Osteoblast (primary cell): ENCODE measurements around the gene PLEKHA6. TPM values are rescaled to one million over a fixed set of nuclear protein-coding genes. Genes with fewer than 3 reads are reported as not detected.

Experiments used
- DNase-seq: peaks from one replicate; pipeline ENCODE4 v3.0.0; 2011; ENCODE audit warnings: low spot score, mixed read lengths; ENCODE audit not compliant: insufficient read length; ENCODE audit errors: missing footprints
- H2AFZ ChIP-seq: 2 replicates; pipeline ENCODE4 v1.6.0; 2011; ENCODE audit warnings: mild to moderate bottlenecking, low read length
- H3K27ac ChIP-seq: 2 replicates; pipeline ENCODE4 v1.5.1; 2011; ENCODE audit warnings: mild to moderate bottlenecking, low read depth, low read length, moderate library complexity
- H3K27me3 ChIP-seq: 2 replicates; pipeline ENCODE4 v1.6.0; 2012; ENCODE audit warnings: mild to moderate bottlenecking, control low read depth, inconsistent platforms, low read length, moderate library complexity; ENCODE audit not compliant: insufficient read depth
- H3K36me3 ChIP-seq: 2 replicates; pipeline ENCODE4 v1.5.1; 2011; ENCODE audit warnings: mild to moderate bottlenecking, low read length, control low read depth, moderate library complexity; ENCODE audit not compliant: insufficient read depth
- H3K4me1 ChIP-seq: 2 replicates; pipeline ENCODE4 v1.5.1; 2011; ENCODE audit warnings: mild to moderate bottlenecking, low read length, control low read depth, moderate library complexity; ENCODE audit not compliant: insufficient read depth
- H3K4me2 ChIP-seq: 2 replicates; pipeline ENCODE4 v1.6.0; 2011; ENCODE audit warnings: mild to moderate bottlenecking, low read length; ENCODE audit not compliant: insufficient read depth
- H3K4me3 ChIP-seq: fragments of 200-600 bp; sonication (generic); 3 replicates; pipeline ENCODE4 v1.5.1; 2012; ENCODE audit warnings: mild to moderate bottlenecking, low read length, inconsistent platforms; ENCODE audit not compliant: insufficient read depth
- H3K79me2 ChIP-seq: 2 replicates; pipeline ENCODE4 v1.6.0; 2012; ENCODE audit warnings: mild to moderate bottlenecking, low read length, control low read depth, inconsistent platforms; ENCODE audit not compliant: insufficient read depth
- H3K9me3 ChIP-seq: 2 replicates; pipeline ENCODE4 v1.5.1; 2011; ENCODE audit warnings: low read depth, low read length, control low read depth
- H4K20me1 ChIP-seq: 2 replicates; pipeline ENCODE4 v1.6.0; 2012; ENCODE audit warnings: mild to moderate bottlenecking, low read length, control low read depth; ENCODE audit not compliant: insufficient read depth
- total RNA-seq: library from RNA; depleted of rRNA; stranded (reverse); fragments of >200 nt; gene quantifications from 2 replicates; pipeline ENCODE4 v1.2.3, GENCODE V29; 2012
- TF ChIP-seq, protein P1 (sequence below): IDR thresholded peaks from 2 replicates; pipeline ENCODE4 v1.5.1; 2011; ENCODE audit warnings: mild to moderate bottlenecking, low read depth, low read length, moderate library complexity; ENCODE audit errors: extremely low read depth

Gene PLEKHA6
- total RNA-seq, 1 donor: 0.36 TPM

DNA sequence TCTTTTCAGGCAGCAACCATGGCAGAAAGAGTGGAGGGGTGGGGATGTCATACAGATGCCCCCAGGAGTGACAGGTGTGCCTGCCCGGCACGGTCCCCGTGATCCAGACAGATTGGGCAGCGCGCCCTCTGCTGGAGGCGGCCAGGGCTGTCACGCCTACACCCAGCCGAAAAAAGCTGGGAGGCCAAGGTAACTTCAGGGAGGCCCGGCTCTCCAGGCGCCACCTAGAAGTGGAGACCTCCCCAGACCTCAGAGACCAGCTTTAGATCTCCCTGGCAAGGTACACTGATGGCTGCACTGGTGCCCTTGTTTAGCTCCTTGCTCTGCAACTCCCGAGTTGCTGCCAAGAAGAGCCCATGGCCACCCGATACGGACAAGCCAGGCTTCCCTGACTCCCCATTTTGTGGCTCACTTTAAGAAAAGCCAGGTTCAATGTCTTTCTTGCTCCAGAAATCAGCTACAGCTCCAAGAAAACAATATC is 152.6 kb downstream of the PLEKHA6 start:
- Histone ChIP-seq H4K20me1 (no peaks in the 10 kb centered on the region), H3K9me3 (no peaks in the 10 kb centered on the region), H3K27me3 (peaks cover 56% of the 10 kb centered on the region), H3K79me2 (no peaks in the 10 kb centered on the region), H3K4me3 (no peak overlapping the region), H3K36me3 (no peaks in the 10 kb centered on the region), H3K4me1 (no peaks in the 10 kb centered on the region), H3K4me2 (no peak overlapping the region), H3K27ac (no peak overlapping the region), H2AFZ (no peak overlapping the region)
- DNase-seq: peak; percentile 96
- TF ChIP-seq, protein P1, sequence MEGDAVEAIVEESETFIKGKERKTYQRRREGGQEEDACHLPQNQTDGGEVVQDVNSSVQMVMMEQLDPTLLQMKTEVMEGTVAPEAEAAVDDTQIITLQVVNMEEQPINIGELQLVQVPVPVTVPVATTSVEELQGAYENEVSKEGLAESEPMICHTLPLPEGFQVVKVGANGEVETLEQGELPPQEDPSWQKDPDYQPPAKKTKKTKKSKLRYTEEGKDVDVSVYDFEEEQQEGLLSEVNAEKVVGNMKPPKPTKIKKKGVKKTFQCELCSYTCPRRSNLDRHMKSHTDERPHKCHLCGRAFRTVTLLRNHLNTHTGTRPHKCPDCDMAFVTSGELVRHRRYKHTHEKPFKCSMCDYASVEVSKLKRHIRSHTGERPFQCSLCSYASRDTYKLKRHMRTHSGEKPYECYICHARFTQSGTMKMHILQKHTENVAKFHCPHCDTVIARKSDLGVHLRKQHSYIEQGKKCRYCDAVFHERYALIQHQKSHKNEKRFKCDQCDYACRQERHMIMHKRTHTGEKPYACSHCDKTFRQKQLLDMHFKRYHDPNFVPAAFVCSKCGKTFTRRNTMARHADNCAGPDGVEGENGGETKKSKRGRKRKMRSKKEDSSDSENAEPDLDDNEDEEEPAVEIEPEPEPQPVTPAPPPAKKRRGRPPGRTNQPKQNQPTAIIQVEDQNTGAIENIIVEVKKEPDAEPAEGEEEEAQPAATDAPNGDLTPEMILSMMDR: peak; percentile 84

DNA sequence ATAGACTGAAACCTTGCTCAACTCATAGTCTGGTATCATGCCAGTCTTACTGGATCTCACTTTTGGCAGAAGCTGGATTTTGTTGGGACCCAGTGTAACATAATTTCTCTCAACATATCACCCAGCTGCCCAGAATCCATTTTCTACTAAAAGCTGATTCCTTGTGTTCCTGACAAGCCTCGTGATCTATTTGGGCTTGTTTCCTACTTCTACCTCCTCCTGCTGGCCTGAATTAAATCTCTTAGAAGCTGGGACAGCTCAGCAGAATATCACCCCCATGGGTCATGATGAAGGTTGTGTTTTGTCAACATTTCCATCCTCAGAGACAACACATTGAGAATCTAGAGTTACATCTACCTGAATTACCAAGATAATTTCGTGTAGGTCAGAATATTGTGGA is 153.6 kb downstream of the PLEKHA6 start:
- Histone ChIP-seq H3K27me3 (peaks cover 53% of the 10 kb centered on the region), H2AFZ (peak overlapping the region; percentile 56)
- peak; percentile 68 for DNase-seq

DNA sequence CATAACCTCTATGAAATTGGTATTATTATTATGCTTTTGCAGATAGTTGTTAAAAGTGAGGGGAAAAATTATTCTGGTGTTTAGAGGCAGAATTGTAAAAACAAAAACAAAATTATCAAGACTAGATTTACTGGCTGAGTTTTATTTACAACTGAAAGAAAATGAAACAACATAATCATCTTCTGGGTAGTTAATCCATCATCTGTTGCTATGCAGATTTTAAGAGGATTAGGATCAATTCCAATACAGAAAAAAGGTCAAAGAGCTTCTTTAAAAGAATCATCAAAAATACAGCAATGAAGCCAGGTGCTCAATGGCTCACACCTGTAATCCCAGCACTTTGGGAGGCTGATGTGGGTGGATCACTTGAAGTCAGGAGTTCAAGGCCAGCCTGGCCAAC is 154.2 kb downstream of the PLEKHA6 start:
- no peak for DNase-seq
- Histone ChIP-seq H3K79me2 (no peaks in the 10 kb centered on the region), H4K20me1 (no peaks in the 10 kb centered on the region), H3K4me2 (no peak overlapping the region), H3K4me3 (no peak overlapping the region), H3K9me3 (no peaks in the 10 kb centered on the region), H3K4me1 (no peaks in the 10 kb centered on the region), H2AFZ (no peak overlapping the region), H3K36me3 (no peaks in the 10 kb centered on the region), H3K27me3 (peaks cover 53% of the 10 kb centered on the region), H3K27ac (no peak overlapping the region)
- TF ChIP-seq, protein P1: no peak

More for the DNA sequence above, 153.6 kb downstream of the PLEKHA6 start:
- TF ChIP-seq, protein P1: peak; percentile 31
- Histone ChIP-seq H3K27ac (no peak overlapping the region), H4K20me1 (no peaks in the 10 kb centered on the region), H3K4me2 (no peak overlapping the region), H3K79me2 (no peaks in the 10 kb centered on the region), H3K36me3 (no peaks in the 10 kb centered on the region), H3K4me1 (no peaks in the 10 kb centered on the region), H3K4me3 (no peak overlapping the region), H3K9me3 (no peaks in the 10 kb centered on the region)

DNA sequence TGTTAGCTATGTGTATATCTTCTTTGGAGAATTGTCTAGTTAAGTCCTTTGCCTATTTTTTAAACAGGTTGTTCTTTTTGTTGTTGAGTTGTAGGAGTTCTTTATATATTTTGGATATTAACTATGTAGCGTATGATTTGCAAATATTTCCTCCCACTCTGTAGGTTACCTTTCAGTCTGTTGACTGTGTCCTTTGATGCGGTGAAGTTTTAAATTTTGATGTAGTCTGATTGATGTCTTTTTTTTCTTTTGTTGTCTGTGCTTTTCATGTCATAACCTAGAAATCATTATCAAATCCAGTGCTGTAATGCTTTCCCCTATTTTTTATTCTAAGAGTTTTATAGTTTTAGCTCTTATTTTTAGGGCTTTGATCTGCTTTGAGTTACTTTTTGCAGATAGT is 154.8 kb downstream of the PLEKHA6 start:
- Histone ChIP-seq H3K79me2 (no peaks in the 10 kb centered on the region), H3K27ac (no peak overlapping the region), H4K20me1 (no peaks in the 10 kb centered on the region), H3K4me2 (no peak overlapping the region), H3K4me3 (no peak overlapping the region), H3K27me3 (peaks cover 53% of the 10 kb centered on the region), H3K4me1 (no peaks in the 10 kb centered on the region), H3K36me3 (no peaks in the 10 kb centered on the region), H2AFZ (no peak overlapping the region), H3K9me3 (no peaks in the 10 kb centered on the region)
- no peak for DNase-seq
- TF ChIP-seq, protein P1: no peak
